ENCODE results near the gene ACTRT2.

Gene ACTRT2

GRCh38 chr1:3007298-3008147, 13.7 kb upstream of the ACTRT2 start:
- Histone ChIP-seq H3K9ac (ENCODE audit: low read depth, low read length) (no peak overlapping the region), H3K4me1 (ENCODE audit: insufficient read depth, low read length) (no peaks in the 10 kb centered on the region), H2AFZ (ENCODE audit: low read depth, low read length) (no peak overlapping the region), H4K20me1 (ENCODE audit: insufficient read depth, low read length) (no peaks in the 10 kb centered on the region), H3K36me3 (ENCODE audit: insufficient read depth, low read length) (no peaks in the 10 kb centered on the region), H3K4me2 (ENCODE audit: insufficient read depth, low read length) (no peak overlapping the region), H3K27me3 (ENCODE audit: insufficient read depth, low read length, poor library complexity) (no peaks in the 10 kb centered on the region), H3K4me3 (ENCODE audit: low read depth in 1 of 2, low read length in 2 of 2) (no peak overlapping the region), H3K79me2 (ENCODE audit: insufficient read depth, low read length) (no peaks in the 10 kb centered on the region), H3K9me3 (ENCODE audit: insufficient read depth, low read length, severe bottlenecking) (peaks cover 32% of the 10 kb centered on the region), H3K27ac (ENCODE audit: low read length) (no peak overlapping the region)
- DNase-seq: no peak
- ATAC-seq (ENCODE audit: insufficient read depth, low read depth): no peak
- TF ChIP-seq EZH2 (IDR thresholded peaks at IDR 0.05; ENCODE audit: borderline replicate concordance, low read depth, low read length, severe bottlenecking) (no peak), CTCF (IDR thresholded peaks at IDR 0.05; ENCODE audit: borderline replicate concordance, extremely low read depth, low read length, poor library complexity, severe bottlenecking) (no peak)

- peaks cover 32% of the 10 kb centered on the region for H3K9me3 ChIP-seq (ENCODE audit: insufficient read depth, low read length, severe bottlenecking)
- no peak overlapping the region for H3K27ac ChIP-seq (ENCODE audit: low read length)
These were observed 12.2 kb upstream of the ACTRT2 start for GRCh38 chr1:3009021-3009420.

GRCh38 chr1:3009556-3009955, 11.7 kb upstream of the ACTRT2 start:
- no peak overlapping the region for H3K4me3 ChIP-seq (ENCODE audit: low read depth in 1 of 2, low read length in 2 of 2)
- TF ChIP-seq EZH2 (IDR thresholded peaks at IDR 0.05; ENCODE audit: borderline replicate concordance, low read depth, low read length, severe bottlenecking) (no peak), CTCF (IDR thresholded peaks at IDR 0.05; ENCODE audit: borderline replicate concordance, extremely low read depth, low read length, poor library complexity, severe bottlenecking) (no peak)
- no peak overlapping the region for H3K27ac ChIP-seq (ENCODE audit: low read length)
- H2AFZ ChIP-seq (ENCODE audit: low read depth, low read length): no peak overlapping the region
- no peak overlapping the region for H3K4me2 ChIP-seq (ENCODE audit: insufficient read depth, low read length)
- H3K27me3 ChIP-seq (ENCODE audit: insufficient read depth, low read length, poor library complexity): no peaks in the 10 kb centered on the region
- ATAC-seq (ENCODE audit: insufficient read depth, low read depth) (no peak), DNase-seq (no peak)
- no peaks in the 10 kb centered on the region for H3K36me3 ChIP-seq (ENCODE audit: insufficient read depth, low read length)
- no peaks in the 10 kb centered on the region for H3K79me2 ChIP-seq (ENCODE audit: insufficient read depth, low read length)
- no peak overlapping the region for H3K9ac ChIP-seq (ENCODE audit: low read depth, low read length)
- peaks cover 32% of the 10 kb centered on the region for H3K9me3 ChIP-seq (ENCODE audit: insufficient read depth, low read length, severe bottlenecking)
- no peaks in the 10 kb centered on the region for H3K4me1 ChIP-seq (ENCODE audit: insufficient read depth, low read length)
- H4K20me1 ChIP-seq (ENCODE audit: insufficient read depth, low read length): no peaks in the 10 kb centered on the region

More at GRCh38 chr1:3009021-3009420, 12.2 kb upstream of the ACTRT2 start:
- no peaks in the 10 kb centered on the region for H4K20me1 ChIP-seq (ENCODE audit: insufficient read depth, low read length)
- no peak overlapping the region for H3K4me2 ChIP-seq (ENCODE audit: insufficient read depth, low read length)
- no peaks in the 10 kb centered on the region for H3K27me3 ChIP-seq (ENCODE audit: insufficient read depth, low read length, poor library complexity)
- no peak for ATAC-seq (ENCODE audit: insufficient read depth, low read depth)
- no peak for DNase-seq
- TF ChIP-seq CTCF (IDR thresholded peaks at IDR 0.05; ENCODE audit: borderline replicate concordance, extremely low read depth, low read length, poor library complexity, severe bottlenecking) (no peak), EZH2 (IDR thresholded peaks at IDR 0.05; ENCODE audit: borderline replicate concordance, low read depth, low read length, severe bottlenecking) (no peak)
- H3K4me3 ChIP-seq (ENCODE audit: low read depth in 1 of 2, low read length in 2 of 2): no peak overlapping the region
- no peak overlapping the region for H2AFZ ChIP-seq (ENCODE audit: low read depth, low read length)
- H3K9ac ChIP-seq (ENCODE audit: low read depth, low read length): no peak overlapping the region
- no peaks in the 10 kb centered on the region for H3K4me1 ChIP-seq (ENCODE audit: insufficient read depth, low read length)
- H3K79me2 ChIP-seq (ENCODE audit: insufficient read depth, low read length): no peaks in the 10 kb centered on the region
- no peaks in the 10 kb centered on the region for H3K36me3 ChIP-seq (ENCODE audit: insufficient read depth, low read length)
